GM19463 (cell line): Measurements from ENCODE around the gene TPBGL.

Experiments
- ATAC-seq: cut with Tn5 transposase; IDR thresholded peaks from one replicate; pipeline ENCODE4 v1.9.1; 2021; ENCODE audit warnings: mild to moderate bottlenecking, moderate library complexity; ENCODE audit not compliant: unreplicated experiment

Gene TPBGL

GRCh38 chr11:75245356-75246005 lies 4.9 kb downstream of the TPBGL start:
- no peak for ATAC-seq

- ATAC-seq, result no peak
These were observed 5.6 kb downstream of the TPBGL start for GRCh38 chr11:75246006-75246670.

- ATAC-seq, result no peak
These were observed 6.2 kb downstream of the TPBGL start for GRCh38 chr11:75246671-75247350.

GRCh38 chr11:75248924-75249256 lies 8.3 kb downstream of the TPBGL start:
- no peak for ATAC-seq

GRCh38 chr11:75249704-75250103 lies 9.1 kb downstream of the TPBGL start:
- ATAC-seq, result no peak

GRCh38 chr11:75254326-75254725 lies 13.8 kb downstream of the TPBGL start:
- no peak for ATAC-seq

GRCh38 chr11:75260396-75261170 lies 20.0 kb downstream of the TPBGL start:
- ATAC-seq, result no peak

- ATAC-seq, result no peak
These were observed 21.4 kb downstream of the TPBGL start for GRCh38 chr11:75261902-75262361.

GRCh38 chr11:75262436-75262835 lies 21.9 kb downstream of the TPBGL start:
- no peak for ATAC-seq

GRCh38 chr11:75262961-75263852 lies 22.6 kb downstream of the TPBGL start:
- no peak for ATAC-seq

GRCh38 chr11:75263944-75264349 lies 23.4 kb downstream of the TPBGL start:
- no peak for ATAC-seq

GRCh38 chr11:75264356-75264755 lies 23.8 kb downstream of the TPBGL start:
- ATAC-seq, result no peak

- ATAC-seq, result no peak
These were observed 24.4 kb downstream of the TPBGL start for GRCh38 chr11:75264971-75265370.

GRCh38 chr11:75265851-75266531 lies 25.4 kb downstream of the TPBGL start:
- no peak for ATAC-seq

GRCh38 chr11:75267171-75267970 lies 26.8 kb downstream of the TPBGL start:
- no peak for ATAC-seq

- ATAC-seq, result no peak
These were observed 28.2 kb downstream of the TPBGL start for GRCh38 chr11:75268626-75269366.

GRCh38 chr11:75269367-75269660 lies 28.7 kb downstream of the TPBGL start:
- no peak for ATAC-seq

GRCh38 chr11:75269896-75270295 lies 29.3 kb downstream of the TPBGL start:
- no peak for ATAC-seq
